NCI-H82 (cell line): ENCODE measurements around the gene TRABD2B.

Experiments
- DNase-seq: peaks from one replicate; lab custom pipeline; 2025; lab: John Stamatoyannopoulos, UW

The TRABD2B gene

GRCh38 chr1:47795102-47795501 is 202.1 kb downstream of the TRABD2B start:
- no peak for DNase-seq

GRCh38 chr1:47794530-47794929 is 202.7 kb downstream of the TRABD2B start:
- DNase-seq = no peak

- DNase-seq = no peak
Observed at GRCh38 chr1:47794081-47794480, 203.1 kb downstream of the TRABD2B start.

GRCh38 chr1:47793563-47793962 is 203.6 kb downstream of the TRABD2B start:
- no peak for DNase-seq

- no peak for DNase-seq
Observed at GRCh38 chr1:47792779-47793178, 204.4 kb downstream of the TRABD2B start.

GRCh38 chr1:47791879-47792608 is 205.1 kb downstream of the TRABD2B start:
- no peak for DNase-seq

GRCh38 chr1:47788761-47789160 is 208.4 kb downstream of the TRABD2B start:
- DNase-seq = no peak

GRCh38 chr1:47787560-47787959 is 209.6 kb downstream of the TRABD2B start:
- no peak for DNase-seq

- no peak for DNase-seq
Observed at GRCh38 chr1:47786316-47786715, 210.9 kb downstream of the TRABD2B start.

GRCh38 chr1:47785561-47786271 is 211.5 kb downstream of the TRABD2B start:
- peak; percentile 40 for DNase-seq

GRCh38 chr1:47785118-47785517 is 212.1 kb downstream of the TRABD2B start:
- no peak for DNase-seq

- no peak for DNase-seq
Observed at GRCh38 chr1:47784497-47784822, 212.7 kb downstream of the TRABD2B start.

GRCh38 chr1:47783638-47784496 is 213.3 kb downstream of the TRABD2B start:
- no peak for DNase-seq

GRCh38 chr1:47782414-47783166 is 214.6 kb downstream of the TRABD2B start:
- no peak for DNase-seq

- DNase-seq = no peak
Observed at GRCh38 chr1:47781171-47781959, 215.8 kb downstream of the TRABD2B start.

GRCh38 chr1:47780469-47780995 is 216.7 kb downstream of the TRABD2B start:
- peak; percentile 51 for DNase-seq

GRCh38 chr1:47779613-47780012 is 217.6 kb downstream of the TRABD2B start:
- DNase-seq = no peak

- DNase-seq = no peak
Observed at GRCh38 chr1:47778280-47778679, 218.9 kb downstream of the TRABD2B start.

- DNase-seq = no peak
Observed at GRCh38 chr1:47777322-47777721, 219.9 kb downstream of the TRABD2B start.

- DNase-seq = no peak
Observed at GRCh38 chr1:47776667-47777131, 220.5 kb downstream of the TRABD2B start.
